HL-60 (cell line): ENCODE data around the gene NDFIP1.

Experiments
- DNase-seq, 2 experiments: peaks; one replicate each; pipeline ENCODE4 v3.0.0-alpha.2; 2010 to 2020; ENCODE audit warnings: low read depth in 1 of 2, low spot score in 1 of 2
- H3K27ac ChIP-seq: fragments of 250-450 bp; sonication (Bioruptor Pico); replicated peaks from 2 replicates; pipeline ENCODE4 v1.5.1; 2020; ENCODE audit warnings: mild to moderate bottlenecking, moderate library complexity
- H3K27me3 ChIP-seq: fragments of 250-450 bp; sonication (Bioruptor Pico); 2 replicates; pipeline ENCODE4 v1.5.1; 2021; ENCODE audit warnings: mild to moderate bottlenecking, moderate library complexity; ENCODE audit not compliant: insufficient read depth, poor library complexity, severe bottlenecking
- H3K4me3 ChIP-seq: replicated peaks from 2 replicates; pipeline ENCODE4 v1.5.1; 2011; ENCODE audit warnings: mild to moderate bottlenecking, control low read depth, low read length; ENCODE audit not compliant: insufficient read depth
- CTCF ChIP-seq: IDR thresholded peaks from one replicate; pipeline ENCODE4 v1.5.1; 2011; ENCODE audit warnings: low read length, control low read depth, inconsistent platforms; ENCODE audit not compliant: insufficient read depth
- GABPA ChIP-seq: IDR thresholded peaks from 2 replicates; pipeline ENCODE4 v1.6.1; 2012; ENCODE audit warnings: low read depth
- POLR2AphosphoS5 ChIP-seq: IDR thresholded peaks from 2 replicates; pipeline ENCODE4 v1.6.1; 2012; ENCODE audit warnings: low read depth
- SPI1 ChIP-seq: IDR thresholded peaks from 2 replicates; pipeline ENCODE4 v1.6.1; 2012; ENCODE audit warnings: low read depth, mild to moderate bottlenecking, borderline replicate concordance
- TF ChIP-seq, protein P1 (sequence below): IDR thresholded peaks from 2 replicates; pipeline ENCODE4 v1.6.1; 2012; ENCODE audit warnings: low read depth; ENCODE audit not compliant: insufficient replicate concordance

NDFIP1 gene

DNA sequence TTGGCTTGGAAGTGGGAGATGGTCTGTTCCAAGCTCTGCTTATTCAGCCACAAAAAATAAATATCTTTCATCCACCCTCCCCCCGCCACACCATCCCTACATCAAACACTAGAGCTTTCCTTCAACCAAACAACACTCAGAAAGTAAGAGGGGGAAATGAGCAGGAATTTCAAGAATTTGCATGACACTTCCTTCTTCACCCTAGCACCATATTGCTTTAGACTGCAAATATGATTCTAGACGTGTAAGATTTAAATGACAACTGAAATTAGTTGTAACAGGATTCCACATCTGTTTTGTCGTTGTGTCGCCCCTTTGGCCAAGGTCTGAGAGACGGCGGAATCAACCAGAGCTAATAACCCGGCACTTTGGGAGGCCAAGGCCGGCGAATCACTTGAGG lies 88.5 kb downstream of the NDFIP1 start:
- Histone ChIP-seq H3K4me3 (no peak overlapping the region), H3K27ac (no peak overlapping the region), H3K27me3 (peaks cover 3% of the 10 kb centered on the region)
- DNase-seq = no peak
- TF ChIP-seq POLR2AphosphoS5 = no peak
- TF ChIP-seq, protein P1, sequence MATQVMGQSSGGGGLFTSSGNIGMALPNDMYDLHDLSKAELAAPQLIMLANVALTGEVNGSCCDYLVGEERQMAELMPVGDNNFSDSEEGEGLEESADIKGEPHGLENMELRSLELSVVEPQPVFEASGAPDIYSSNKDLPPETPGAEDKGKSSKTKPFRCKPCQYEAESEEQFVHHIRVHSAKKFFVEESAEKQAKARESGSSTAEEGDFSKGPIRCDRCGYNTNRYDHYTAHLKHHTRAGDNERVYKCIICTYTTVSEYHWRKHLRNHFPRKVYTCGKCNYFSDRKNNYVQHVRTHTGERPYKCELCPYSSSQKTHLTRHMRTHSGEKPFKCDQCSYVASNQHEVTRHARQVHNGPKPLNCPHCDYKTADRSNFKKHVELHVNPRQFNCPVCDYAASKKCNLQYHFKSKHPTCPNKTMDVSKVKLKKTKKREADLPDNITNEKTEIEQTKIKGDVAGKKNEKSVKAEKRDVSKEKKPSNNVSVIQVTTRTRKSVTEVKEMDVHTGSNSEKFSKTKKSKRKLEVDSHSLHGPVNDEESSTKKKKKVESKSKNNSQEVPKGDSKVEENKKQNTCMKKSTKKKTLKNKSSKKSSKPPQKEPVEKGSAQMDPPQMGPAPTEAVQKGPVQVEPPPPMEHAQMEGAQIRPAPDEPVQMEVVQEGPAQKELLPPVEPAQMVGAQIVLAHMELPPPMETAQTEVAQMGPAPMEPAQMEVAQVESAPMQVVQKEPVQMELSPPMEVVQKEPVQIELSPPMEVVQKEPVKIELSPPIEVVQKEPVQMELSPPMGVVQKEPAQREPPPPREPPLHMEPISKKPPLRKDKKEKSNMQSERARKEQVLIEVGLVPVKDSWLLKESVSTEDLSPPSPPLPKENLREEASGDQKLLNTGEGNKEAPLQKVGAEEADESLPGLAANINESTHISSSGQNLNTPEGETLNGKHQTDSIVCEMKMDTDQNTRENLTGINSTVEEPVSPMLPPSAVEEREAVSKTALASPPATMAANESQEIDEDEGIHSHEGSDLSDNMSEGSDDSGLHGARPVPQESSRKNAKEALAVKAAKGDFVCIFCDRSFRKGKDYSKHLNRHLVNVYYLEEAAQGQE = no peak
- TF ChIP-seq CTCF = no peak
- no peak for TF ChIP-seq GABPA
- TF ChIP-seq SPI1 = no peak

DNA sequence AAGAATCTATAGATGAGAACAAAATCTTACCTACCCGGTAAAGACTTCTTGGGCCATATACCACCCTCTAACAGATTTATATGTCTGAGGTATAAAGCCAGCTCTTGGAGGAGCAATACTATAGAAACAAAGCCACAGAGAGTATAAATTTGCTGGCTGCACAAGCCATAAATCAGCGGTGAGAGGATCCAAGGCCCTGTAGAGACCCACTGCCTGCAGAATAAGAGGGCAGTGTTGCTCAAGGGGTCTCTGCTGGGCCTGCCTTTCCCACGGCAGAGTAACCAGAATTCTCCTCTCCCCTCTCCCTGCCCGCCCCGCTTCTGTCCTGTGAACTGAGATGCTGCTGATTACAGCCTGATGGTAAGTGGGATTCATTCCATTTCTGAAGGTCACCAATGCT lies 89.2 kb downstream of the NDFIP1 start:
- TF ChIP-seq SPI1 (no peak), GABPA (no peak), CTCF (no peak), POLR2AphosphoS5 (no peak)
- TF ChIP-seq, protein P1 = no peak
- no peak for DNase-seq

GRCh38 chr5:142199388-142199787 lies 90.8 kb downstream of the NDFIP1 start:
- no peak overlapping the region for H3K27ac ChIP-seq
- peaks cover 3% of the 10 kb centered on the region for H3K27me3 ChIP-seq
- DNase-seq = no peak
- TF ChIP-seq POLR2AphosphoS5 (no peak), CTCF (no peak), GABPA (no peak)
- TF ChIP-seq, protein P1 = no peak
- H3K4me3 ChIP-seq = no peak overlapping the region

More for the DNA sequence above, 89.2 kb downstream of the NDFIP1 start:
- H3K27ac ChIP-seq = no peak overlapping the region
- H3K4me3 ChIP-seq = no peak overlapping the region
- H3K27me3 ChIP-seq = peaks cover 3% of the 10 kb centered on the region
